ENCODE data around the gene ALS2CL. TPM values are rescaled to one million over a fixed set of nuclear protein-coding genes. Genes with fewer than 3 reads are reported as not detected.

Gene ALS2CL
- total RNA-seq, 1 experiment from 2014 or later, result 4.9 TPM

DNA sequence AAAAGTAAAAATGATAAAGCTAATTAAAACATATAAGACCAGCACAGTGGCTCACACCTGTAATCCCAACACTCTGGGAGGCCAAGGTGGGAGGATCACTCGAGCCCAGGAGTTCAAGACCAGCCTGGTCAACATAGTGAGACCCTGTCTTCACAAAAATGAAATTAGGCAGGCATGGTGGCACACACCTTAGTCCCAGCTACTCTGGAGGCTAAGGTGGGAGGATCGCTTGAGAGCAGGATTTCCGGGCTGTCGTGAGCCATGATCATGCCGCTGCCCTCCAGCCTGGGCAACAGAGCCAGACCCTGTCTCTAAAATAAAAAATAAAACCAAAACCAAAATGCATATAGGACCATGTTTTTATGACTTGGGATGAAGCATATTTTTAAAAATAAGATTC is 29.0 kb upstream of the ALS2CL start:
- H4K91ac ChIP-seq (ENCODE audit: insufficient read length, low read depth, low read length), result no peak overlapping the region
- no peaks in the 10 kb centered on the region for H3K79me1 ChIP-seq (ENCODE audit: insufficient read depth, low read depth, low read length, poor library complexity, severe bottlenecking)
- Mint-ChIP-seq H3K27me3 (ENCODE audit: low read depth) (peaks cover 4% of the 10 kb centered on the region), H3K9me3 (peaks cover 0 to 2% of the 10 kb centered on the region in 2 experiments; a peak in 1 of 5 replicates), H3K36me3 (ENCODE audit: insufficient read depth in 1 of 3, low read depth in 3 of 3) (no peaks in the 10 kb centered on the region), H3K4me3 (no peak overlapping the region), H3K4me1 (peaks cover 19 to 24% of the 10 kb centered on the region in 2 experiments), H3K27ac (peak overlapping the region in 1 of 3 experiments; percentile 60; a peak in 1 of 7 replicates)
- H3K27me3 ChIP-seq (ENCODE audit: insufficient read depth, low read length), result no peaks in the 10 kb centered on the region
- H3K27ac ChIP-seq (ENCODE audit: insufficient read length, low read depth, low read length), result no peak overlapping the region
- no peak overlapping the region for H2BK15ac ChIP-seq (ENCODE audit: low read depth, low read length)
- H2AFZ ChIP-seq (ENCODE audit: low read length), result no peak overlapping the region
- H3K23ac ChIP-seq (ENCODE audit: insufficient read length, low read depth, low read length), result no peak overlapping the region
- no peak overlapping the region for H4K5ac ChIP-seq (ENCODE audit: insufficient read length, low read depth, low read length)
- H2BK5ac ChIP-seq (ENCODE audit: insufficient read length, low read length), result no peak overlapping the region
- no peaks in the 10 kb centered on the region; the same call in none of the 2 replicates for H3K4me1 ChIP-seq (ENCODE audit: insufficient read depth, low read length)
- H3K9ac ChIP-seq (ENCODE audit: extremely low read depth, insufficient read length, low read length), result no peak overlapping the region
- no peak overlapping the region for H3T11ph ChIP-seq (ENCODE audit: low read length)
- H3K4ac ChIP-seq (ENCODE audit: low read depth, low read length), result no peak overlapping the region
- no peak overlapping the region for H2BK12ac ChIP-seq (ENCODE audit: insufficient read length, low read depth, low read length)
- H4K20me1 ChIP-seq (ENCODE audit: control insufficient read depth, insufficient read depth, insufficient read length), result no peaks in the 10 kb centered on the region
- H3K9me3 ChIP-seq (ENCODE audit: control insufficient read depth, low read depth, low read length), result no peaks in the 10 kb centered on the region
- H3K4me2 ChIP-seq (ENCODE audit: insufficient read depth, insufficient read length, low read length), result no peak overlapping the region
- H3K14ac ChIP-seq (ENCODE audit: insufficient read depth, low read length), result no peak overlapping the region
- no peaks in the 10 kb centered on the region for H3K79me2 ChIP-seq (ENCODE audit: insufficient read depth, low read length)
- no peak for DNase-seq
- H2BK20ac ChIP-seq (ENCODE audit: low read depth, low read length, poor library complexity, severe bottlenecking), result no peak overlapping the region
- TF ChIP-seq, protein P1, sequence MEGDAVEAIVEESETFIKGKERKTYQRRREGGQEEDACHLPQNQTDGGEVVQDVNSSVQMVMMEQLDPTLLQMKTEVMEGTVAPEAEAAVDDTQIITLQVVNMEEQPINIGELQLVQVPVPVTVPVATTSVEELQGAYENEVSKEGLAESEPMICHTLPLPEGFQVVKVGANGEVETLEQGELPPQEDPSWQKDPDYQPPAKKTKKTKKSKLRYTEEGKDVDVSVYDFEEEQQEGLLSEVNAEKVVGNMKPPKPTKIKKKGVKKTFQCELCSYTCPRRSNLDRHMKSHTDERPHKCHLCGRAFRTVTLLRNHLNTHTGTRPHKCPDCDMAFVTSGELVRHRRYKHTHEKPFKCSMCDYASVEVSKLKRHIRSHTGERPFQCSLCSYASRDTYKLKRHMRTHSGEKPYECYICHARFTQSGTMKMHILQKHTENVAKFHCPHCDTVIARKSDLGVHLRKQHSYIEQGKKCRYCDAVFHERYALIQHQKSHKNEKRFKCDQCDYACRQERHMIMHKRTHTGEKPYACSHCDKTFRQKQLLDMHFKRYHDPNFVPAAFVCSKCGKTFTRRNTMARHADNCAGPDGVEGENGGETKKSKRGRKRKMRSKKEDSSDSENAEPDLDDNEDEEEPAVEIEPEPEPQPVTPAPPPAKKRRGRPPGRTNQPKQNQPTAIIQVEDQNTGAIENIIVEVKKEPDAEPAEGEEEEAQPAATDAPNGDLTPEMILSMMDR (conservative IDR thresholded peaks at IDR 0.05), result no peak
- no peak overlapping the region for H4K8ac ChIP-seq (replicated peaks; ENCODE audit: insufficient read length, low read depth, low read length)
- H2BK120ac ChIP-seq (ENCODE audit: low read depth, low read length, poor library complexity, severe bottlenecking), result no peak overlapping the region
- no peaks in the 10 kb centered on the region for H3K23me2 ChIP-seq (ENCODE audit: insufficient read length, low read depth, low read length, poor library complexity, severe bottlenecking)
- no peak overlapping the region for H3K56ac ChIP-seq (ENCODE audit: insufficient read length, low read depth, low read length)
- no peak overlapping the region for H2AK5ac ChIP-seq (ENCODE audit: insufficient read length, low read length)
- H3K18ac ChIP-seq (ENCODE audit: insufficient read length, low read depth, low read length), result no peak overlapping the region
- WGBS (ENCODE audit: extremely low coverage, insufficient read length, low lambda C conversion rate), result no CpG with 5 or more reads among the region's 5 CpGs
